Calu3 (cell line): ENCODE measurements around the gene HSD17B2. TPM values are rescaled to one million over a fixed set of nuclear protein-coding genes. Genes with fewer than 3 reads are reported as not detected.
A peak's percentile ranks its signal among the peaks of the same experiment; 100 is the strongest.
"Not testable (repeated sequence)": the region's sequence is repeated elsewhere in the genome, so short reads cannot be mapped to it uniquely, and the experiment has no call there.

ENCODE experiments used
- BruUV-seq: library from RNA; stranded (reverse); fragments of 400-500 nt; replicated peaks from 2 replicates; lab custom pipeline; 2021; lab: Mats Ljungman, UMichigan
- CTCF ChIA-PET: fragments of 300-600 bp; sonication (Branson Sonifier 250); formaldehyde crosslinking; loops from one replicate; lab custom pipeline; 2022; ENCODE audit warnings: antibody characterized with exemption; lab: Charles Lee
- DNase-seq: peaks from one replicate; pipeline ENCODE4 v3.0.0; 2022
- H3K27ac Mint-ChIP-seq: one replicate; pipeline ENCODE4 v1.8.0; 2022; ENCODE audit warnings: mixed read lengths; ENCODE audit not compliant: unreplicated experiment
- H3K27me3 Mint-ChIP-seq: one replicate; pipeline ENCODE4 v1.8.0; 2022; ENCODE audit warnings: mixed read lengths; ENCODE audit not compliant: unreplicated experiment
- H3K36me3 Mint-ChIP-seq: one replicate; pipeline ENCODE4 v1.8.0; 2022; ENCODE audit warnings: mild to moderate bottlenecking, moderate library complexity, mixed read lengths; ENCODE audit not compliant: insufficient read depth, unreplicated experiment
- H3K4me1 Mint-ChIP-seq: one replicate; pipeline ENCODE4 v1.8.0; 2022; ENCODE audit warnings: mild to moderate bottlenecking, low read depth, mixed read lengths; ENCODE audit not compliant: unreplicated experiment
- H3K4me3 Mint-ChIP-seq: one replicate; pipeline ENCODE4 v1.8.0; 2022; ENCODE audit warnings: mild to moderate bottlenecking, low read depth, moderate library complexity, mixed read lengths; ENCODE audit not compliant: unreplicated experiment
- H3K9me3 Mint-ChIP-seq: one replicate; pipeline ENCODE4 v1.8.0; 2022; ENCODE audit warnings: low read depth, mixed read lengths; ENCODE audit not compliant: unreplicated experiment
- intact Hi-C: fragments of 100-400 bp; cut with micrococcal nuclease; formaldehyde crosslinking; loops from one replicate; pipeline ENCODE4 v1.10.0; 2022; ENCODE audit not compliant: unreplicated experiment
- total RNA-seq: library from RNA; stranded (reverse); gene quantifications from 2 replicates; pipeline ENCODE4 v1.2.3, GENCODE V29; 2022
- TF ChIP-seq, protein P1 (sequence below): fragments of 200-600 bp; IDR thresholded peaks from one replicate; pipeline ENCODE4 v1.8.0; 2022; ENCODE audit warnings: antibody characterized with exemption; ENCODE audit not compliant: unreplicated experiment

The HSD17B2 gene
- total RNA-seq, 1 experiment from 2014 or later: 16.2 TPM

DNA sequence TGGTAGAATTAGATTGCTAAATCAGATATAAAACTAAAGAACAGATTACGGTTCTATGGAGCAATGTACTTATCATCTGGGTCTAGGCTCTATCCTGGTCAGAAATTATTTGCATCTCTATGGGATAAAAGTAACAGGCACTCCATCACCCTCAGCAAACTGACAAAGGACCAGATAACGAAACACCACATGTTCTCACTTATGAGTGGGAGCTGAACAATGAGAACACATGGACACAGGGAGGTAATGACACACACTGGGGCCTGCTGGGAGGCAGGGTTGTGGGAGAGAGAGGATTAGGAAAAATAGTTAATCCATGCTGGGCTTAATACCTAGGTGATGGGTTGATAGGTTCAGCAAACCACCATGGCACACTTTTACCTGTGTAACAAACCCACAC is 73.0 kb downstream of the HSD17B2 start:
- TF ChIP-seq, protein P1, sequence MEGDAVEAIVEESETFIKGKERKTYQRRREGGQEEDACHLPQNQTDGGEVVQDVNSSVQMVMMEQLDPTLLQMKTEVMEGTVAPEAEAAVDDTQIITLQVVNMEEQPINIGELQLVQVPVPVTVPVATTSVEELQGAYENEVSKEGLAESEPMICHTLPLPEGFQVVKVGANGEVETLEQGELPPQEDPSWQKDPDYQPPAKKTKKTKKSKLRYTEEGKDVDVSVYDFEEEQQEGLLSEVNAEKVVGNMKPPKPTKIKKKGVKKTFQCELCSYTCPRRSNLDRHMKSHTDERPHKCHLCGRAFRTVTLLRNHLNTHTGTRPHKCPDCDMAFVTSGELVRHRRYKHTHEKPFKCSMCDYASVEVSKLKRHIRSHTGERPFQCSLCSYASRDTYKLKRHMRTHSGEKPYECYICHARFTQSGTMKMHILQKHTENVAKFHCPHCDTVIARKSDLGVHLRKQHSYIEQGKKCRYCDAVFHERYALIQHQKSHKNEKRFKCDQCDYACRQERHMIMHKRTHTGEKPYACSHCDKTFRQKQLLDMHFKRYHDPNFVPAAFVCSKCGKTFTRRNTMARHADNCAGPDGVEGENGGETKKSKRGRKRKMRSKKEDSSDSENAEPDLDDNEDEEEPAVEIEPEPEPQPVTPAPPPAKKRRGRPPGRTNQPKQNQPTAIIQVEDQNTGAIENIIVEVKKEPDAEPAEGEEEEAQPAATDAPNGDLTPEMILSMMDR: no peak

DNA sequence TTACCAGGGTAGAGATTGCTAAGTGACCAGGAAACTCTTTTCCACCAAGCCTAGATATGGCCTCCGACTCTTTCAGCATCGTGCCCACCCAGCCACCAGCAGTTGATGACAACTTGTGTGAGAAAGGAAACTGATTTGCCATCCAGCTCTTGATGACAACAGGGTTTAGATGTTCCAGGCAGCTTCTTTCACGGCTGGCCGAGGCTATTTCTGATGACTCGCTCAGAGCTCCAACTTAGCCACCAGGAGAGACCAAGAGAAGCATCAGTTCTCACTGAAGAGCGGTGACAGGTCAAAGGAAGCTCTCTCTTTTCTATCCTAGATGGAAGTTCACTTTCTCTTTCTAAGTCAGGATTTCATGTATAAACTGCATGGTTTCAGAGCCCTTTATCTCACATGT is 73.7 kb downstream of the HSD17B2 start:
- Mint-ChIP-seq H3K27me3 (no peaks in the 10 kb centered on the region), H3K27ac (no peak overlapping the region), H3K4me3 (no peak overlapping the region), H3K9me3 (no peaks in the 10 kb centered on the region), H3K4me1 (peaks cover 9% of the 10 kb centered on the region), H3K36me3 (no peaks in the 10 kb centered on the region)
- TF ChIP-seq, protein P1: no peak
- CTCF ChIA-PET: no interaction called here
- BruUV-seq: no TSS peak
- intact Hi-C loops: no loop called here
- DNase-seq: no peak

More for the DNA sequence above, 73.0 kb downstream of the HSD17B2 start:
- Mint-ChIP-seq H3K27me3 (peaks cover 1% of the 10 kb centered on the region), H3K9me3 (no peaks in the 10 kb centered on the region), H3K4me3 (no peak overlapping the region), H3K27ac (no peak overlapping the region), H3K4me1 (peaks cover 9% of the 10 kb centered on the region), H3K36me3 (no peaks in the 10 kb centered on the region)
- BruUV-seq: no TSS peak
- DNase-seq: no peak
- CTCF ChIA-PET: no interaction called here
- intact Hi-C loops: no loop called here

DNA sequence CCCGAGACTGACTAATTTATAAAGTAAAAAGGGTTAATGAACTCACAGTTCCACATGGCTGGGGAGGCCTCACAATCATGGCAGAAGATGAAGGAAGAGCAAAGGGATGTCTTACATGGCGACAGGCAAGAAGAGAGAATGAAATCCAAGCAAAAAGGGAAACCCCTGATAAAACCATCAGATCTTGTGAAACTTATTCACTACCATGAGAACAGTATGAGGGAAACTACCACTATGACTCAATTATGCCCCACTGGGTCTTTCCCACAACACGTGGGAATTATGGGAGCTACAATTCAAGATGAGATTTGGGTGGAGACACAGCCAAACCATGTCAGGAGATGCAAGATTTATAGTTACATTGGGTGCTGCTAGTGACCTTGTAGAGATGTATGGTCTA is 74.2 kb downstream of the HSD17B2 start:
- intact Hi-C loops: not testable (repeated sequence)

DNA sequence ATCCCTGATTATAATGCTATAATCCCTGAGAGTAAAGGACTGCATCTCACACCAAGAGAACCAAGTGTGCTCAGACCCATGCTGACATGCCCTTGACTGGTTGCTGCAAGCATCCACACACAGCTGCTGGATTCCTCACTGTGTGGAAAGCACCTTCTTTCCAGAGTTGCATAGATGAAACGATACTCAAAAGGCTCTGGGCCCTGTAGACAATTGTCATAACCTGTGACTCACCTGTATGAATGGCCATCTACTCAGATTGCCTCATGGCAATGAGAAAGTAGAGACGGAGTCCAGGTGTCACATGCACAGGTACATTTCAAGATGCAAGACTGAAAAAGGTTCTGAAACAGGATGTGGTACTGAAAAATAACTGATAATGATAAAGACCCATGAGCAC is 76.9 kb downstream of the HSD17B2 start:
- H3K27me3 Mint-ChIP-seq: no peaks in the 10 kb centered on the region
- intact Hi-C loops: no loop called here
- H3K4me3 Mint-ChIP-seq: no peak overlapping the region
- H3K4me1 Mint-ChIP-seq: peaks cover 9% of the 10 kb centered on the region
- no peaks in the 10 kb centered on the region for H3K9me3 Mint-ChIP-seq
- TF ChIP-seq, protein P1: no peak
- no peak overlapping the region for H3K27ac Mint-ChIP-seq
- peak; percentile 23 for DNase-seq
- no TSS peak for BruUV-seq
- CTCF ChIA-PET: no interaction called here
- no peaks in the 10 kb centered on the region for H3K36me3 Mint-ChIP-seq

More for the DNA sequence above, 74.2 kb downstream of the HSD17B2 start:
- H3K4me1 Mint-ChIP-seq, H3K36me3 Mint-ChIP-seq, H3K27me3 Mint-ChIP-seq, DNase-seq, CTCF ChIA-PET, H3K27ac Mint-ChIP-seq, H3K4me3 Mint-ChIP-seq, H3K9me3 Mint-ChIP-seq, BruUV-seq: not testable (repeated sequence)

DNA sequence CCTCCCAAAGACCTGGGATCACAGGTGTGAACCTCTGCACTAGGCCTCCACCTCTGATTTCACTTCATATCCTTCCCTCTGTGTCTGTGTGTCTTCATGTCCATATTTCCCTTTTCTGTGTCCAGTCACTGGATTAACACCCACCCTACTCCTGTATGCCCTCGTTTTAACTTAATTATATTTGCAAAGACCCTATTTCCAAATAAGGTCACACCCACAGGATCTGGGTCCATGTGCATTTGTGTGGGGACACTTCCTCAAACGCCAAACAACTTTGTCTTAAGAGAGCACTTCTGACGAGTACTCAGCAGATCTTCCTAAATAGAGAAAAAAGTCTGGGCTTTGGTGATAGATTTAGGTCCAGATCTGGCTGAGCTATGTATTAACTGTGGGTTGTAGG is 78.7 kb downstream of the HSD17B2 start:
- peaks cover 9% of the 10 kb centered on the region for H3K4me1 Mint-ChIP-seq
- intact Hi-C loops: no loop called here
- TF ChIP-seq, protein P1: no peak
- H3K36me3 Mint-ChIP-seq: no peaks in the 10 kb centered on the region
- DNase-seq: no peak
- H3K27ac Mint-ChIP-seq: no peak overlapping the region
- no peaks in the 10 kb centered on the region for H3K9me3 Mint-ChIP-seq
- no peaks in the 10 kb centered on the region for H3K27me3 Mint-ChIP-seq
- BruUV-seq: no TSS peak
- H3K4me3 Mint-ChIP-seq: no peak overlapping the region
- CTCF ChIA-PET: no interaction called here
